Thyroid gland (tissue), 4 donors: ENCODE results near the gene SPOUT1.

Experiments used
- CTCF ChIP-seq, 6 experiments: fragments of 200-600 bp in 3 of 6; fragments of 450-650 bp in 3 of 6; sonication (generic) in 3 of 6; IDR thresholded peaks; one replicate each; pipeline ENCODE4 v1.5.1; 2016 to 2019; ENCODE audit warnings: antibody characterized with exemption in 6 of 6, mild to moderate bottlenecking in 2 of 6, inconsistent platforms in 1 of 6, moderate library complexity in 1 of 6
- POLR2A ChIP-seq, 2 donors: fragments of 450-650 bp; IDR thresholded peaks; one replicate each; pipeline ENCODE4 v1.6.1; 2017; ENCODE audit warnings: antibody characterized with exemption in 2 of 2, mild to moderate bottlenecking in 2 of 2, moderate library complexity in 1 of 2

- TF ChIP-seq CTCF (IDR thresholded peaks at IDR 0.05) (no peak), POLR2A (IDR thresholded peaks at IDR 0.05) (no peak)
Measured at GRCh38 chr9:128862401-128862851, 32.8 kb upstream of the SPOUT1 start.
